GM19240 (cell line): Measurements from ENCODE around the gene LAYN.

Experiments
- DNase-seq: peaks from one replicate; pipeline ENCODE4 v3.0.0; 2011; ENCODE audit warnings: low spot score; ENCODE audit not compliant: insufficient read length

LAYN gene

DNA sequence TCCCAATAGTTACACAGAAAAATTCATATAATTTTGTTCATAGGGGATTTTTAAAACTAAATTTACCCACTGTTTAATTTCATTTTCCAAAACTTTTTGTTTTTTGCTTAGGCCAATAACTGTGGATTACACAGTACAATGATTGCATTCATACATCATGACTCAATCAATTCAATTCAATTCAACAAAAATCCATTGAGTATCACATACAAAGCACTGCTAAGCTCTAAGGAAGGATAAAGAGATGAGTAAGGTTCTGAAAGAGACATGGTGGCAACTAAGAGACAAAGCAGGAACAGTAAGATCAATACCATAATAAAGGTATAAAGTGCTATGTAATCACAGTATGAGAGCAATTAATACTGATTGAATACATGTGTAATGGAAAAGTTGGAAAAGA is 9.4 kb upstream of the LAYN start:
- DNase-seq = no peak

DNA sequence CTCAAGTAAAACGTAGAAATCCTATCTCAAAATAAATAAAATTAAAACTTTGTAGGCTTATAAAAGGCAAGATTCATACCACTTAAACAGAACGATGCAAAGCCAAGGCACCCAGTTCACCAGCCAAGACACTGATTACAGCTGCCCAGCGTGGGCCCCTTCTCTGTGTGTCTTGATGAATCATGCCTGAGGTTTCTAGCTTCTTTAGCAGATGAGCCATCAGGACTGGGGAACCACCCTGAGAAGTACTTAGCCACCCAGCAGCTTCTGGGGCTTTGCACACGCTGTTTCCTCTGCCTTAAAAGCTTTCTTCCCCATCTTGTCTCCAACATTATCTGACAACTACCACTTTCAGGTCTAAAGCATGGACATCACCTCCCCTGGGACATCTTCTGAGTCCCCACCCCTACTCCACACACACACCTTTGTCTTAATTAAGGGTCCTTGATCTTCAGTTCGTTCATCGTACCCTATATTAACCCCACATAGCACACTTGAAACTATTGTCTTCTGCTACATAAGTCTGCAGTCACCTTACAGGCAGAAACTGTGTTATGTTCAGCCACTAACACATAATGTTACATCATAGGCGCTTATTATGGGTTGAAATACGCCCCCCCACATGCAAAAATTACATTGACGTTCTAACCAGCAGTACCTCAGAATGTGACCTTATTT is 8.7 kb upstream of the LAYN start:
- no peak for DNase-seq

DNA sequence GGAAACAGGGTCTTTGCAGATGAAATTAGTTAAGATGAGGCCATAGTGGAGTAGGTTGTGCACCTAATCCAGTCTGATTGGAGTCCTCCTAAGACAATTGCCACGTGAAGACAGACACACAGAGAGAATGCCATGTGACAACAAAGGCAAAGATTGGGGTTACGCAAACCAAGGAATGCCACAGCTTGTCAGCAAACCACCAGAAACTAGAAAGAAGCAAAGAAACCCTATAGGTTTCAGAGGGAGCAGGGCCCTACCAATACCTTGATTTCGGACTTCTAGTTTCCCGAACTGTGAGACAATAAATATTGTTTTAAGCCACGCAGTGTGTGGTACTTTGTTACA is 8.2 kb upstream of the LAYN start:
- DNase-seq = no peak

DNA sequence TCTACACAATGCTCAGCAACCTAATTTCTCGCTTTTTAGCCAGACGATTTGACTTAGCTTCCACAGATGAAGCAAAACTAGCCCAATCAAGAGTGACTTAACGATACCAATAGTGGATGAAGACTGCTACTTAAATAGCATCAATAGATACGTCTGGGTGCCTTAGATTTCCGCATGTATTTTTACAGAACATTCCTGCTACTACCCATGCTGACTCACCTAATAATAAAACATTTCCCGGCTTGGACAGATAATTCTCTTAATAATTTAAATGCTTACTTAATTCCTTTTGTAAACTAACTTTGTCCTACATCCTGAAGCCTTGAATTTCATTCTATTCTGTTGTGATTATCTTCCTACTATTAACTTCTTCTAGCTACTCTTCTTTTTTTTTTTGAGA is 5.2 kb upstream of the LAYN start:
- DNase-seq = no peak

DNA sequence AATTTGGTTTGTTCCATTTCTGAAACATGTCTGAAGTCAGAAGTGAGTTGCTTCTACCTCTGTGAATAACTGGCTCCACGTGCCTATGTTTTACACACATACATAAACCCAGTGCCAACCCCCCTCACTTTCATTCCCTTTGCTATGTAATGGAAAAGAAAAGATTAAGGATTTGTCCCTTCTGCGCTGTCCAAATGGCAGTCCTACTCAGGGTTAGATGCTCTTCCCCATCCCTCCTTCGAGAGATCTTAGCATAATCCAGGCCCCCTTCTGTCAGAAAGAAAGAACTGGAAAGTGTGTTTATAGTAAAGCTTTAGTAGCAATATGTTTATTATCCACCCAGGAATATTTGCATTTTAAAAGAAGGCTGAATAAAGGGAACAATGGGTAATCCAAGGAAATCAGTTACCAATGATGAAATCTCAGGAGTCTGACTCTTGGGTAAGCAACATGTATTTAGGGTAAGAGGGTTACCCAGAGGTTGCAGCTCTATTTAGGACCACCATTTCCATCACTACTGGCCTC is 3.1 kb upstream of the LAYN start:
- DNase-seq = no peak

DNA sequence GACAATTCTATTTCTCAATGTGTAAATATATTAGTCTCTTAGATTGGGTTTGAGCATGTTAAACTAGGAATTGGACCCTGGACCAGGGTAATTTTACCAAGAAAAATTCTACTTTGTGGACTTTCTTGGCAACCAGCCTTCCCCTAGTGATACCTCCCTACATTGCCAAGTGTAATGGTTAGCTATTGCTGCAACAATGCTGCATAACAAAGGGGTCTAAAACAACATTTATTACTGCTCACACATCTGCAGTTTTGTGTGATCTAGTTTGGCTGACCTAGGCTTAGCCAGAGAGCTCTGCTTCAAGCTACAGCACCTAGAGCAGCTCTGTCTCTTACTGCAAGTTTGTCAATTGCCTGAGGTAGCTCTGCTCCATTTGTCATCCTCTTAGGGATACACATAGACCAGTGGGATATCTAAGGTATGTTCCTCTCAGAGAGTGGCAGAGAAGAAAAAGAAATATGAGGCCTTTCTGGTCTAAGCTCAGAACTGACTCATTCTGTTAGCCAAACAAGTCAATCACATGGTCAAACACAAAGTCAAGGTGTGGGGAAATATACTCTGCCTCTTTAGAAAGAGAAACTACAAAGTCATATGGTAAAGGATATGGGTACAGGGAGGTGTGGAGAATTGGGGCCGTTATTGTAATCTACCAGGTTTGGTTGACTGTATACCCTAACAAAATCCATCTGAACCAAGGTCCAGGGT is 2.0 kb upstream of the LAYN start:
- DNase-seq = no peak

DNA sequence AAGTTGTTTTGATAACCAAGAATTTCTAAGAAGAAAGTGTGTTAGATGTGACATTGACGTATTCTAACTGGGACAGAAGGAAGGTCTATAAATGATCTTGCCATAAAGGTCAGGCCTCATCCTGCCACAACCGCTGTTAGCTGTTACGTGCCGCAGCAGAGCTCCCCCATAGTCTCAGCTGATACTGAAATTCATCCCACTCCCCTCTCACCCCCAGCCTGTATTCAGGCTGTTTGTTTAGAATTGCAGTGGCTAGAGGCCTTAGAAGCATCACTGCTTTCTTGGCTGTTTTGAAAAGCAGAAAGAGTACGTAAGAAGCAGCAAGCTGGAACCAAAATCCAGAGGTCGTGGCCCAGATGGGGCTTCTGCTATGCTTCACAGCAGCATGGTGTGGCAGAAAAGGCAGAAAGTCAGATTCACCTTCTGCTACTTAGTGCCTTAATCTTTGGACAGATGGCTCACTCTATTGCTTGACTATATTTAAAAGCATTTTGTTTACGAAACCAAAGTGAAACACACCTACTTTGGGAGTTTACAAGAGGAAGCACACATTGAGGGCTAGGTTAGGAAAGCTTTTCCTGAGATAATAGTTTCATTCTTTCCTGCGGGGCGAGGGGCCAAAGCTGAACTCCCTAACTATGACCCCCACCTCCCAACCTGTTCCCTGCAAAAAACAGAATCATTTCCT is 950 bp upstream of the LAYN start:
- DNase-seq = no peak

DNA sequence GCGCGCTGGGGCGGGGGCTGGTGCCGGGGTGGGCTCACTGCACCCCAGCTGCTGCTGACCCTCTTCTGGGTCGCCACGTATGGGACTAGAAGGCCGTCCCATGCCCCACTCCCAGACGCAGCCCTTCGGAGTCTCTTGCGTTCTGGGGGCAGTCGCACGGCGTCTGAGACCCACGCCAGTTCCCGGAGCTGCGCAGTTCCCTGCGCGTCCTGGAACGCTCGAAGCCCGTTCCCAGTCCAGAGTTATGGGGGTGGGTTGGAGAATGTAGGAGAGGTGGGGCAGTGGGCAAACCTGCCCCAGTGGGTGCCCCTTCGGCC is 375 bp downstream of the LAYN start:
- no peak for DNase-seq

DNA sequence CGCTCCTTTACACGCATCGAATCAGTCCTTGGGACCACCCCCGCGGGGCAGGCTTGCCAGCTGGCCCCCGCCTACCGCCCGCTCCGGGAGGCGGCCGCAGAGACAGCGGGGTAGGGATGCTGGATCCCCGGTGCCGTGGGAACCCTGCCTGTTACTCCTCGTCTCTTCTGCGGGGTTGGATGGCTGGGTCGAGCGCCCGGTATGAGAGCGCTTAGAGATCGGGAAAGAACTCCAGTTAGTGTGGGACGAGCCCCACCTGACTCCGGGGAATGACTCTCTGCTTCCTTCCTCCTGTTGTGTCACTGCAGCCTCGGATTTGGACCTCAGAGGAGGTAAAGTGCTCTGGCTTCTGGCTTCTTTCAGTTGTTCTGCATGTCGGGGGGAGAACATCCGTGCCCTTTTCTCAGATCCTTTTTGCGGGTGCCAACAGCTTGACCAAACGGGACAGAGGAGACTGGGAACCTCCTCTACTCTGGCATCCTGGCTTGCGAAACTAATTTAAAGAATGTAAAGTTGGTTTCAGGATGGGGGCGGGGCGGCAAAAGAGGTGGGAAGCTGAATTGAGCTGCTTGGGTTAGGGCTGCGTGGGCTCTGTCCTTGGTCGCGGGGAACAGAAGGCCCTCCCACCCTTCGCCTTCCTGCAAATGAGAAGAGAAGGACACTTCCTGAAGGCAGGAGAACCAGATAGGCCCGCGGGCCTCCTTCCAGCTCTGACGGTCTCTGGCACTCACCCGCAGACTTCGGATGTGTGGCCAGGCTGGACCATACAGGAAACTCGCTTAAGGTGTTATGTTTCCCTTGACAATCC is 938 bp downstream of the LAYN start:
- DNase-seq = no peak

DNA sequence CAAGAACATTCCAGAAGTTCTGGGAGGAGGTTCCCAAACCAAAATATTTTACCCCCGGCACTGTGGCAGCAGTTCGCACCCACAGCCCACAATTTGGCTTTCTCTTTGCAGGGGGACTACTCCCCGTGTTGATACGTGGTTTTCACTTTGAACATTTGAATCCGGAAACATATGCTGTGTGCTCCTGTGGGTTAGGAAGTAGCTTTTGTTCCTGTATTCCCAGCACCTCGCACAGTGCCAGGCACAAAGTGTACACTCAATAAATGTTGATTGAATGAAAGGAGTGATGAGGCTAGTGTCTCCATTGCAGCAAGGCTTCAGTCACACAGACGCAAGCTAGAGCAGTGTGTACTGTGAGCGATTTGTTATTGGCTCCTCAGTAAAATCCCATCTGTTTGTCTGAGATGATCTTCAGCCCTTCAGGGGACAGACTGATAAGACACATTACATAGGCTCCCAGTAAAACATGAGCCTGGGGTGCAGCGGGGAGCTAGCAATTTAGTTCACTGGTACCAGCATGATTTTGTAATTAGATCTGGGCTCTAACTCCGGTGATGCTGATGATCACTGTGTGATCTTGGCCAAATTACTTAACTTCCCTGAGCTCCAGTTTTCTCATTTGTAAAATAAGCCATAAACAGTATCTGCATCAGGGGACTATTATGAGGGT is 2.2 kb downstream of the LAYN start:
- DNase-seq = no peak

DNA sequence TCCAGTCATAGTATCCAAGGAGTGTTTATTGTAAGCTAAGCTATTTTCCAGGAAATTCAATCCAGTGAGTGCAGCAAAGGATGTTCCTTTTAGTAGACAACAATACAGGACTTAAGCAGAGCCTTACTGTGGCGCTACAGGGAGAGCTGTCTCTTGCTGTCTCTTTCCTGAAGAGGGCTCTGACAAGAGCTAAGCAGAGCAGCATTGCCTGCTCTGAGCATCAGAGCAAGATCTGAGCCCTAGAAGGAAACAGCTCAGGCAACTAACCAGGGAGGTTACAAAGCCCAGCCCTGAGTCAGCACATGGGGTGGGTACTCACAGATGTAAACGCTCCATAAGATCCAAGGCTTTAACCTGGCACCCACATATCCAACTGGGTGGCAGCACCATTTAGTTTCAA is 8.0 kb downstream of the LAYN start:
- no peak for DNase-seq

DNA sequence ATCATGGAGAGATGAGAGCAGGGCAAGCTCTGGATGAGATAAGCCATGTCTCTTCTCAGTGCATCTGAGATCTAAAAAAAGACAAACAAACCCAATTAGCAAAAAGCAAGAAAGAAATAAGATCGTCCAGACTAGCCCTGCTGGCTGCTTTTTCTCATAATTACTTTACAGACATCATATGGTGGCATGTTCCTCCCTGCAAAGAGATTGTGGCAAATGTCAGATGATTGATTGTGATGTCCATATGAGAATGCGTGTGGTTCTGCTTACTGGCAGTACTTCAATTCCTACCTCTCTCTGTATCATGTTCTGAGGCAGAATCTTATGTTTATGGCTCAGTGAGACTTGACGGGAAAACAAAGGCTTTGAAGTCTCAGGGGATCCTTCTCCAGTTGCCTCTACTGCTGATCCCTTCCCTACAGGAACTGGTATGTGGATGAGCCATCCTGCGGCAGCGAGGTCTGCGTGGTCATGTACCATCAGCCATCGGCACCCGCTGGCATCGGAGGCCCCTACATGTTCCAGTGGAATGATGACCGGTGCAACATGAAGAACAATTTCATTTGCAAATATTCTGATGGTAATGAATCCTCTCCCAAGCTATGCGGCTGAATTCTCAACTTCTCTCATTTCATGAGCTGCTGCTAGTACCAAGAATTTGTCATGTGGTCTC is 8.8 kb downstream of the LAYN start:
- DNase-seq = no peak

DNA sequence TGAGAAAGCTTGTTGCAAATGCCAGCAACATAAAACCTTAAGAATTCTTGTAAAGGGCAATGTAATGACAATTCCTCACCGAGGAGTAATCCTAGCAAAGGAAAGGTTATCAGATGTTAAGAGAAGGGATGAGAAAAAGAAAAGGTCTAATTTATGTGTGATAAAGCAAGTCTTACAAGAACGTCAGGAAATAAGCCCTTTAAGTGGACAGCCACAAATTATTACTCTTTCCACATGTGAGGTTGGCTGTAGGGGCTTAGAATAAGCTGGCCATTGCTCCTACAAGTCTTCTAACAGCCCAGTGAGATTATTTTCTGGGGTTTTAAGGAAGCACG is 9.3 kb downstream of the LAYN start:
- DNase-seq = no peak

DNA sequence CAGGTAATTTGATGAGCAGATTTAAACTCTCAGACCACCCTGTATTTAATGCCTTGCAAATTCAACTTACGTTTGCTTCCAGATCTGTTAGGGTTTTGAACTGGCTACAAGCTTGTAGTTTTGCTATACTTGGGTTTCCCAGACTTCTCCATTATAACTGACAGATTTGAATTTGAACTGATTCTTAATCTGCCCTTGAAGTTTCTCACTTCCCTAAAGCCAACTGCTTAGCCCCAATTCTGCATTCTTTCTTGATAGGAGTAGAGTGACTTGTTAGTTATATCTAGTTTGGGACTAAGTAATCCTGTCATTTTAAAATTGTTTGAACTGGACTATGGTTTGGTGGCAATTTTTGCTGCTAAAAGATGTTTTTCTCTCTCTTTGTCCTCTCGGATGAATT is 9.7 kb downstream of the LAYN start:
- DNase-seq = no peak

DNA sequence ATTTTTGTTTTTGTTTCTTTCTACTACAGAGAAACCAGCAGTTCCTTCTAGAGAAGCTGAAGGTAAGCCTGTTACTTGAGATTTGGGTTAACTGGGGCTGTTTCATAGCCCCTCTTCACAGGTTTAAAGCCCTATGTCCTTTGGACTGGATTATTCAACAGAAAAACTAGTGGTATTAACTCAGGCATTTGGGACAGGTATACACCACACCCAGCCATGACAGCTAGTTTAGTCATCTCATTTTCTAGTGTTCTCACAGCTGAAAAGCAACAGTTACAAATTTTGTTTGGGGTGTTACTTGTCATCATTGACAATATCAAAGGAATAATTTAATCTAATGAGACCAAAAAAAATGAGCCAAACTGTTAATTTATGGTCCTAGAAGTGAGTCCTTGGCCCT is 14.0 kb downstream of the LAYN start:
- DNase-seq = no peak

DNA sequence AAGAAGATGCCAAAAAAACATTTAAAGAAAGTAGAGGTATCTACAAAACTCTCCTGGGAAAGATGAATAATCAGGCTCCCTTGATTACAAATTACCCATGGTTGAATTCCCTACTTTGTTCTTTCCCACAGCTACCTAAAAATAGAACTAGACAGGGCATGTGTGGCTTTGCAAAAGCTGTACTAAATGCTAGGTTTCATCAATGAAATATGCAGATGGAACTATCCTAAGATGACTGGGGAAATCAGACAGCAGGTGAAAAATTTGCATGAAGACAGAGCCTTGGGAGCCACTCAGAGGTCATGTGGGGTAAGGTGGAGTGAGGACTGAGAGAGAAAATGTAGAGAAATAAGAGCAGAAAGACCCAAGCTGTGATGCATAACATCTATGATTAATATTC is 14.7 kb downstream of the LAYN start:
- DNase-seq = no peak

DNA sequence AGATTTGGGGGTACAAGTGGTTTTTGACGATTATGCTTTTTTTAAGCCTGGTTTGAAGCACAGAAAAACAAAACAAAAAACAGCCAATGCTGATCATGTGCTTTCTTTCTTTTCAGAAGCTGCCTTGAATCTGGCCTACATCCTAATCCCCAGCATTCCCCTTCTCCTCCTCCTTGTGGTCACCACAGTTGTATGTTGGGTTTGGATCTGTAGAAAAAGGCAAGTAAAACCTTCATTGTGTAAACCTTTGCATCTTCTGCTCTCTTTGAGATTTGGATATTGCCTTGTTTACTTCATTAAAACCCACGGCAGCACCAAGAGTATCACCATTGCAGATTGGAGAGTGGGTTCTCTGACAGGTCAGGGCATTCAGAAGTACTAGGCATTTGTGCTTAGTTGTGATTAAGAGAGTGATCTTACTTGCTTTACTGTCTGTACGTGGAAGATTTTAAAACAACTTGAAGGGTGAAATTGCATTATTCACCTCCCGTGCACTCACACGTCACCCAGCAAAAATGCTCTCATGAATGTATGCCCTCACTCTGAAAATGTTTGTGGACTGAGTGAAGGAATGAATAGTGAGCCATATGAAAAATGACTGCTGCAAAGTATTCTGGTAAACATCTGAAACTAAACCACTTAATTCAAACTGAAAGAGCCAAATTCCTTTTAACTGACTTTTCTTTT is 17.0 kb downstream of the LAYN start:
- no peak for DNase-seq

DNA sequence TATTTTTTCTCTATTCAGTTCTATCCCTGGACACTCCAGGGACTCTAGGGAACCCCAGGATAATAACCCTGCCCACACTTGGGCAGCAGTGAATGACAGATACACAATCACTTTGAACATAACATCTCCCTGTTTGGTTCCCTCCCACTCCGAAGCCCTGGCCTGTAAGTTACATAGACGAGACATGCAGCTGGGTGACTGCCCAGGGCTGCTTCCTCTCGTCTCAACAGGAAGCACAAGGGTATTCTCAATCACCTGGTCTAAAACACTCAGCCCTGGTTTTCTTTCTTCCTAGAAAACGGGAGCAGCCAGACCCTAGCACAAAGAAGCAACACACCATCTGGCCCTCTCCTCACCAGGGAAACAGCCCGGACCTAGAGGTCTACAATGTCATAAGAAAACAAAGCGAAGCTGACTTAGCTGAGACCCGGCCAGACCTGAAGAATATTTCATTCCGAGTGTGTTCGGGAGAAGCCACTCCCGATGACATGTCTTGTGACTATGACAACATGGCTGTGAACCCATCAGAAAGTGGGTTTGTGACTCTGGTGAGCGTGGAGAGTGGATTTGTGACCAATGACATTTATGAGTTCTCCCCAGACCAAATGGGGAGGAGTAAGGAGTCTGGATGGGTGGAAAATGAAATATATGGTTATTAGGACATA is 19.4 kb downstream of the LAYN start:
- DNase-seq = no peak

DNA sequence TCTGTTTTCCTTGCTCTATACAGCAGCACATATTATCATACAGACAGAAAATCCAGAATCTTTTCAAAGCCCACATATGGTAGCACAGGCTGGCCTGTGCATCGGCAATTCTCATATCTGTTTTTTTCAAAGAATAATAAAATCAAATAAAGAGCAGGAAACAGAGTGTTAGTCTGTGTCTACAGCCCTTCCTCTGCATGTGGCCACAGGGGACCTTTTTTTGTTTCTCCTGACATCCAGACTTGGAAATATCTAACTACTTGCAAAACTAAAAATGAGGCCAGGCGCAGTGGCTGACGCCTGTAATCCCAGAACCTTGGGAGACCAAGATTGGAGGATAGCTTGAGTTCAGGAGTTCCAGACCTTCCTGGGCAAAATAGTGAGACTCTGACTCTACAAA is 20.3 kb downstream of the LAYN start:
- DNase-seq = no peak

DNA sequence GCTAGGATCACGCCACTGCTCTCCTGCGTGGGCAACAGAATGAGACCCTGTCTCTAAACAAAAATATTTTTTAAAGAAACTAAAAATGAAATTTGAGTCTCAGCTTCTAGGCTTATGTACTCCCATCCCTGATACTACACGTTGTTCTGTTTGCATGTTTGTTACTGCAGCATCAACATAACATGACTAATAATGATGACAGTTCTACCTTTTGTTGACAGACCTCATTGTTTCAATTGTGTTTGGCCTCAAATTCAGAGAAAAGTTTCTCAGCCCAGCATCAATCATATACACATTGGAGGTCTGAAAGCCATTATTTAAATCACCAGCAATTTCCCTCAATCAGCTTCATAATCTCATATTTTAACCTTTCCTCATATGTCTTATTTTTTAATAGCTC is 20.8 kb downstream of the LAYN start:
- DNase-seq = no peak
